ENCODE data around the gene PDZD7.

Gene PDZD7

GRCh38 chr10:100972115-100972903 lies 58.6 kb downstream of the PDZD7 start:
- TF ChIP-seq EZH2phosphoT487 (IDR thresholded peaks at IDR 0.05; ENCODE audit: borderline replicate concordance, low read length) (no peak), CTCF (IDR thresholded peaks at IDR 0.05; ENCODE audit: low read depth, low read length, poor library complexity, severe bottlenecking) (no peak)
- H3K4me1 ChIP-seq (ENCODE audit: control insufficient read depth, low read length): peaks cover 11% of the 10 kb centered on the region
- peaks cover 2% of the 10 kb centered on the region; the same call in 1 of the 2 replicates for H3F3A ChIP-seq (ENCODE audit: control insufficient read depth, insufficient read depth)
- H3K9me3 ChIP-seq (ENCODE audit: control insufficient read depth, insufficient read depth, low read length): no peaks in the 10 kb centered on the region
- no peak overlapping the region for H3K27ac ChIP-seq (ENCODE audit: low read depth, low read length)
- H4K20me1 ChIP-seq (ENCODE audit: control insufficient read depth, insufficient read depth, low read depth, low read length): no peaks in the 10 kb centered on the region
- H3K36me3 ChIP-seq (ENCODE audit: control insufficient read depth, low read length): no peaks in the 10 kb centered on the region
- H3K27me3 ChIP-seq (ENCODE audit: control insufficient read depth, low read length): peaks cover 12% of the 10 kb centered on the region
- no peaks in the 10 kb centered on the region for H3K79me2 ChIP-seq (ENCODE audit: control insufficient read depth, low read length)
- H3K4me2 ChIP-seq (ENCODE audit: low read length): no peak overlapping the region
- no peak overlapping the region for H3K4me3 ChIP-seq (ENCODE audit: low read length)
- H3K9me2 ChIP-seq (replicated peaks; ENCODE audit: control insufficient read depth, low read length): no peaks in the 10 kb centered on the region

- no peaks in the 10 kb centered on the region for H3K36me3 ChIP-seq (ENCODE audit: control insufficient read depth, low read length)
- TF ChIP-seq EZH2phosphoT487 (IDR thresholded peaks at IDR 0.05; ENCODE audit: borderline replicate concordance, low read length): no peak
- TF ChIP-seq CTCF (IDR thresholded peaks at IDR 0.05; ENCODE audit: low read depth, low read length, poor library complexity, severe bottlenecking): no peak
- no peak overlapping the region for H3K27ac ChIP-seq (ENCODE audit: low read depth, low read length)
- H3K79me2 ChIP-seq (ENCODE audit: control insufficient read depth, low read length): no peaks in the 10 kb centered on the region
- H3K4me3 ChIP-seq (ENCODE audit: low read length): no peak overlapping the region
- no peaks in the 10 kb centered on the region for H3K9me3 ChIP-seq (ENCODE audit: control insufficient read depth, insufficient read depth, low read length)
- H3K27me3 ChIP-seq (ENCODE audit: control insufficient read depth, low read length): peaks cover 12% of the 10 kb centered on the region
- H3K9me2 ChIP-seq (replicated peaks; ENCODE audit: control insufficient read depth, low read length): no peaks in the 10 kb centered on the region
- H3F3A ChIP-seq (ENCODE audit: control insufficient read depth, insufficient read depth): peaks cover 5% of the 10 kb centered on the region; the same call in 1 of the 2 replicates
- no peaks in the 10 kb centered on the region for H4K20me1 ChIP-seq (ENCODE audit: control insufficient read depth, insufficient read depth, low read depth, low read length)
- peaks cover 11% of the 10 kb centered on the region for H3K4me1 ChIP-seq (ENCODE audit: control insufficient read depth, low read length)
- H3K4me2 ChIP-seq (ENCODE audit: low read length): no peak overlapping the region
Observed at GRCh38 chr10:100970914-100971811, 59.8 kb downstream of the PDZD7 start.

- TF ChIP-seq EZH2phosphoT487 (IDR thresholded peaks at IDR 0.05; ENCODE audit: borderline replicate concordance, low read length) (no peak), CTCF (IDR thresholded peaks at IDR 0.05; ENCODE audit: low read depth, low read length, poor library complexity, severe bottlenecking) (no peak)
Observed at GRCh38 chr10:100970076-100970913, 60.6 kb downstream of the PDZD7 start.

More at GRCh38 chr10:100970076-100970913, 60.6 kb downstream of the PDZD7 start:
- H3K79me2 ChIP-seq (ENCODE audit: control insufficient read depth, low read length): no peaks in the 10 kb centered on the region
- peaks cover 5% of the 10 kb centered on the region; the same call in 1 of the 2 replicates for H3F3A ChIP-seq (ENCODE audit: control insufficient read depth, insufficient read depth)
- no peaks in the 10 kb centered on the region for H3K9me3 ChIP-seq (ENCODE audit: control insufficient read depth, insufficient read depth, low read length)
- H3K4me3 ChIP-seq (ENCODE audit: low read length): peak overlapping the region; percentile 72
- no peak overlapping the region for H3K27ac ChIP-seq (ENCODE audit: low read depth, low read length)
- no peaks in the 10 kb centered on the region for H3K9me2 ChIP-seq (replicated peaks; ENCODE audit: control insufficient read depth, low read length)
- peaks cover 12% of the 10 kb centered on the region for H3K27me3 ChIP-seq (ENCODE audit: control insufficient read depth, low read length)
- H3K4me1 ChIP-seq (ENCODE audit: control insufficient read depth, low read length): peaks cover 11% of the 10 kb centered on the region
- H3K4me2 ChIP-seq (ENCODE audit: low read length): peak overlapping the region; percentile 97
- peaks cover 5% of the 10 kb centered on the region; the same call in 1 of the 2 replicates for H3K36me3 ChIP-seq (ENCODE audit: control insufficient read depth, low read length)
- H4K20me1 ChIP-seq (ENCODE audit: control insufficient read depth, insufficient read depth, low read depth, low read length): no peaks in the 10 kb centered on the region
